ENCODE results near the gene ZNF99. TPM values are rescaled to one million over a fixed set of nuclear protein-coding genes. Genes with fewer than 3 reads are reported as not detected.
"Not testable (repeated sequence)": the region's sequence is repeated elsewhere in the genome, so short reads cannot be mapped to it uniquely, and the experiment has no call there.

The ZNF99 gene
- total and polyA plus RNA-seq, 2 experiments from 2014 or later = not detected

DNA sequence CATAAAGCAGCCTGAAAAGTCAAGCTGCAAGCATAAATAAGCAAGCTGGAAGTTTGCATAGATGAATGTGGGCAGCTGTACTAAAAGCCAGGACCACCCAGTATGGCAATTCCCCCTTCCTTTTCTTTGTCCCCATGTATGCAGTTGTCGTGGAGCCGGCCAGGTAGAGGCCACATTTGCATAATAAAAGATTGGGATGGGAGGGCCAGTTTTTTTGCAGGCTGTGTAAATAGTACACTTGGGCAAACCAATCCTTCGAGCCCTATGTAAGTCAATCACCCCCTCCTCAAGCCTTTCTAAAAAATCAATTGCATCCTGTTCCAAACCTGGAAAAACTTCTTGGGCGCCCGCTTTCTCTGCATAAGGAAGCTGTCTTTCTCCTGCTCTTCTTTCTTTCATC is 13.1 kb upstream of the ZNF99 start:
- H3K79me2 ChIP-seq = no peaks in the 10 kb centered on the region

DNA sequence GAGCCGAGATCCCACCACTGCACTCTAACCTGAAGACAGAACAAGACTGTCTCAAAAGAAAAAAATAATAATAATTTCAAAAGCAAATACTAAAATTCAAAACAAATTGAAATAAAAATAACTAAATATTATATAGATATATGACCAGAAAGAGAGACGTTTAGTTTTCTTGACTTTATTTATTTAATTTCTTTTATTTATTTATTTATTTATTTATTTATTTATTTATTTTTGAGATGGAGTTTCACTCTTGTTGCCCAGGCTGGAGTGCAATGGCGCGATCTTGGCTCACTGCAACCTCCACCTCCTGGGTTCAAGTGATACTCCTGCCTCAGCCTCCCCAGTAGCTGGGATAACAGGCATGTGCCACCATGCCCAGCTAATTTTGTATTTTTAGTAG is 8.9 kb upstream of the ZNF99 start:
- not testable (repeated sequence) for H3K9me2 ChIP-seq (replicated peaks; ENCODE audit: insufficient read depth); H3K4me3 ChIP-seq; H3K79me2 ChIP-seq; H4K20me1 ChIP-seq (ENCODE audit: insufficient read depth, poor library complexity, severe bottlenecking); H3K4me2 ChIP-seq; H3K27ac ChIP-seq; H3K27me3 ChIP-seq; H3K4me1 ChIP-seq (ENCODE audit: insufficient read depth); H3K9me3 ChIP-seq (ENCODE audit: low read depth); H3K36me3 ChIP-seq (replicated peaks; ENCODE audit: insufficient read depth, low read depth); DNase-seq (ENCODE audit: low spot score); H2AFZ ChIP-seq
- WGBS (ENCODE audit: low lambda C conversion rate, missing lambda C conversion rate) = 94% methylated on average over 4 of the region's 4 CpGs

More for the DNA sequence above, 13.1 kb upstream of the ZNF99 start:
- Histone ChIP-seq H3K4me1 (ENCODE audit: insufficient read depth) (no peaks in the 10 kb centered on the region), H3K4me3 (no peak overlapping the region), H3K9me2 (replicated peaks; ENCODE audit: insufficient read depth) (no peaks in the 10 kb centered on the region), H3K9me3 (ENCODE audit: low read depth) (no peaks in the 10 kb centered on the region), H3K27ac (no peak overlapping the region), H3K36me3 (replicated peaks; ENCODE audit: insufficient read depth, low read depth) (no peaks in the 10 kb centered on the region), H3K27me3 (no peaks in the 10 kb centered on the region), H3K4me2 (no peak overlapping the region), H4K20me1 (ENCODE audit: insufficient read depth, poor library complexity, severe bottlenecking) (no peaks in the 10 kb centered on the region), H2AFZ (no peak overlapping the region)
- DNase-seq (ENCODE audit: low spot score) = no peak
- 78% methylated on average over 5 of the region's 5 CpGs for WGBS (ENCODE audit: low lambda C conversion rate, missing lambda C conversion rate)
- no peak for TF ChIP-seq EZH2phosphoT487 (IDR thresholded peaks at IDR 0.05; ENCODE audit: low read depth, severe bottlenecking, unreplicated experiment)

DNA sequence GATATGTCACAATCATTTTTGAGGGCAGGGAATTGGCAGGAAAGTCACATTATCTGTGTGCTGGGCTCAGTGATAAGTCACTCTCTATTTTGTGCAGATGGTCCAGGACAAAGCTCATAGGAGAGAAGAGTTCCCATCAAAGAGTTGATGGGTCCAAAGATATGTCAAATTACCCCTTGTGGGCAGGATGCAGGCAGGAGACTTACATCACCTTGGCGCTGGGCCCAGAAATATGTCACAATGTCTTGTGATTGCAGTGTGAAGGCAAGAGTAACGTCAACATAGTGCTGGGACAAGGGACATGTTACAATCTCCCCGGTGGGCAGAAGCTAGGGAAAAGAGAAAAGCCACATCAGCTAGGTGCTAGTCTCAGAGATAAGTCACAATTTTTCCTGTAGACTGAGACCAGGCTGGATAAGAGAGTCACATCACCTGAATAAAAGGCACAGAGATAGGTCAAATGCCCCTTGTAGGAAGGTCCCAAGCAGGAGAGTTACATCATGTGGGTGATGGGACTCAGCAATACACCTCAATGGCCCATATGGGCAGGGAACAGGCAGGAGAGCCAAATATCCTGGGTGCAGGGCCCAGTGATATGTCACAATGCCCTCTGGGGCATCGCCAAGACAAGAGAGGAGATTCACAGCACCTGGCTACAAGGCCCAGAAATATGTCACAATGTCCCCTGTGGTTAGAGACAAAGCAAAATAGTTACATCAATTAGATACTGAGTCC is 47.9 kb downstream of the ZNF99 start:
- no peaks in the 10 kb centered on the region for H3K27me3 ChIP-seq
- H3K9me2 ChIP-seq (replicated peaks; ENCODE audit: insufficient read depth) = no peaks in the 10 kb centered on the region
- no peak for DNase-seq (ENCODE audit: low spot score)
- H3K4me3 ChIP-seq = no peak overlapping the region
- H3K4me1 ChIP-seq (ENCODE audit: insufficient read depth) = no peaks in the 10 kb centered on the region
- no peaks in the 10 kb centered on the region for H3K79me2 ChIP-seq
- H3K9me3 ChIP-seq (ENCODE audit: low read depth) = no peaks in the 10 kb centered on the region
- no peaks in the 10 kb centered on the region for H3K36me3 ChIP-seq (replicated peaks; ENCODE audit: insufficient read depth, low read depth)
- TF ChIP-seq EZH2phosphoT487 (IDR thresholded peaks at IDR 0.05; ENCODE audit: low read depth, severe bottlenecking, unreplicated experiment) (no peak), EZH2 (IDR thresholded peaks at IDR 0.05; ENCODE audit: borderline replicate concordance) (no peak)
- TF ChIP-seq, protein P1, sequence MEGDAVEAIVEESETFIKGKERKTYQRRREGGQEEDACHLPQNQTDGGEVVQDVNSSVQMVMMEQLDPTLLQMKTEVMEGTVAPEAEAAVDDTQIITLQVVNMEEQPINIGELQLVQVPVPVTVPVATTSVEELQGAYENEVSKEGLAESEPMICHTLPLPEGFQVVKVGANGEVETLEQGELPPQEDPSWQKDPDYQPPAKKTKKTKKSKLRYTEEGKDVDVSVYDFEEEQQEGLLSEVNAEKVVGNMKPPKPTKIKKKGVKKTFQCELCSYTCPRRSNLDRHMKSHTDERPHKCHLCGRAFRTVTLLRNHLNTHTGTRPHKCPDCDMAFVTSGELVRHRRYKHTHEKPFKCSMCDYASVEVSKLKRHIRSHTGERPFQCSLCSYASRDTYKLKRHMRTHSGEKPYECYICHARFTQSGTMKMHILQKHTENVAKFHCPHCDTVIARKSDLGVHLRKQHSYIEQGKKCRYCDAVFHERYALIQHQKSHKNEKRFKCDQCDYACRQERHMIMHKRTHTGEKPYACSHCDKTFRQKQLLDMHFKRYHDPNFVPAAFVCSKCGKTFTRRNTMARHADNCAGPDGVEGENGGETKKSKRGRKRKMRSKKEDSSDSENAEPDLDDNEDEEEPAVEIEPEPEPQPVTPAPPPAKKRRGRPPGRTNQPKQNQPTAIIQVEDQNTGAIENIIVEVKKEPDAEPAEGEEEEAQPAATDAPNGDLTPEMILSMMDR (IDR thresholded peaks at IDR 0.05; ENCODE audit: poor library complexity) = no peak
- no peak overlapping the region for H2AFZ ChIP-seq
- no peaks in the 10 kb centered on the region for H4K20me1 ChIP-seq (ENCODE audit: insufficient read depth, poor library complexity, severe bottlenecking)
- H3K27ac ChIP-seq = no peak overlapping the region
- H3K4me2 ChIP-seq = no peak overlapping the region
- 46% methylated on average over 4 of the region's 4 CpGs for WGBS (ENCODE audit: low lambda C conversion rate, missing lambda C conversion rate)

DNA sequence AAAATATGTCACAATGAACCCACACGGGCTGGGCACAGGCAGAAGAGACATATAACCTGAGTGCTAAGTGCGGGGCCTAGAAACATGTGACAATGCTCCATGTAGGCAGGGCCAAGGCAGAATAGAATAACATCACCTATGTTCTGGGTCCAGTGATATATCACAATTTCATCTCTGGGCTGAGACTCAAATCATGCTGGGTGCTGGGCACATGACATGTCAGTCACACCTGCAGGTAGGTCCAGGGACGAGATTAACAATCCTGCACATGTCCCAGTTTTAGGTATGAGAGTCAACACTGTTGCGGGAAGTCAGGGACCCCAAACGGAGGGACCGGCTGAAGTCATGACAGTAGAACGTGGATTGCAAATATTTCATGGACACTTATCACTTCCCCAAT is 50.3 kb downstream of the ZNF99 start:
- WGBS (ENCODE audit: low lambda C conversion rate, missing lambda C conversion rate) = 63% methylated on average over 7 of the region's 7 CpGs
- Histone ChIP-seq H3K9me2 (replicated peaks; ENCODE audit: insufficient read depth) (no peaks in the 10 kb centered on the region), H3K27ac (no peak overlapping the region), H3K27me3 (no peaks in the 10 kb centered on the region), H3K4me1 (ENCODE audit: insufficient read depth) (no peaks in the 10 kb centered on the region), H3K4me3 (no peak overlapping the region), H2AFZ (no peak overlapping the region), H3K79me2 (no peaks in the 10 kb centered on the region), H3K4me2 (no peak overlapping the region), H3K9me3 (ENCODE audit: low read depth) (no peaks in the 10 kb centered on the region), H4K20me1 (ENCODE audit: insufficient read depth, poor library complexity, severe bottlenecking) (no peaks in the 10 kb centered on the region), H3K36me3 (replicated peaks; ENCODE audit: insufficient read depth, low read depth) (no peaks in the 10 kb centered on the region)
- TF ChIP-seq, protein P1 (IDR thresholded peaks at IDR 0.05; ENCODE audit: poor library complexity) = no peak
- no peak for TF ChIP-seq EZH2phosphoT487 (IDR thresholded peaks at IDR 0.05; ENCODE audit: low read depth, severe bottlenecking, unreplicated experiment)
- no peak for TF ChIP-seq EZH2 (IDR thresholded peaks at IDR 0.05; ENCODE audit: borderline replicate concordance)
- no peak for DNase-seq (ENCODE audit: low spot score)

DNA sequence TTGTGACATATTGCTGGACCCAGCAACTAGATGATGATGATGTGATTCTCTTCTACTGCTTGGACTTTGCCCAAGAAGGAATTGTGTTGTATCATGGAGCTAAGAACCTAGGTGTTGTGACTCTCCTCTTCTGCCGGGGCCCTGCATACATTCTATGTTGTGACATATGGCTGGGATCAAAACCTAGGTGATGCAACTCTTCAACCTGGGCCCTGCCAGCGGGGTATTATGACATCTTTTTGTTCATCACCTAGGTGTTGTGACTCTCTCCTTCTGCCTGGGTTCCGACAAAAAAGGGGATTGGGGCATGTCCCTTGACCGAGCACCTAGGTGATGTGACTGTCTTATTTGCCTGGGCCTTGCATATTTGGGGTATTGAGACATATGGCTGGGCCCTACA is 55.7 kb downstream of the ZNF99 start:
- H3K27me3 ChIP-seq; H3K79me2 ChIP-seq; H3K9me3 ChIP-seq (ENCODE audit: low read depth); H3K9me2 ChIP-seq (replicated peaks; ENCODE audit: insufficient read depth); DNase-seq (ENCODE audit: low spot score); H3K27ac ChIP-seq; H3K4me1 ChIP-seq (ENCODE audit: insufficient read depth); H3K36me3 ChIP-seq (replicated peaks; ENCODE audit: insufficient read depth, low read depth); H4K20me1 ChIP-seq (ENCODE audit: insufficient read depth, poor library complexity, severe bottlenecking); H2AFZ ChIP-seq; H3K4me3 ChIP-seq; H3K4me2 ChIP-seq: not testable (repeated sequence)
- 72% methylated on average over 4 of the region's 4 CpGs for WGBS (ENCODE audit: low lambda C conversion rate, missing lambda C conversion rate)

DNA sequence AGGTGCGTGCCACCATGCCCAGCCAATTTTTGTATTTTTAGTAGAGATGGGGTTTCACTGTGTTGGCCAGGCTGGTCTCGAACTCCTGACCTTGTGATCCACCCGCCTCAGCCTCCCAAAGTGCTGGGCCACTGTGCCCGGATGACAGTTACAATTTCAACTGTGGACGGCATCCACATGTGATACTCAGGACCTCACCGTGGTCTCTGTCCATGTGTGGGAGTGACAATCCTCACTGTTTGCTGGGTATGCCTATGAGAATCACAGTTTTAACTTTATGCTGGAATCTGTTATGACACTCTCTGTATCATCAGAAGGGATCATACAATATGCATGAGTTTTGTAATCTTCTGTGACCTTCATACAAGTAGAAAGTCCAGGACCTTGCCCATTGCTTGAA is 62.4 kb downstream of the ZNF99 start:
- WGBS (ENCODE audit: low lambda C conversion rate, missing lambda C conversion rate) = 64% methylated on average over 6 of the region's 6 CpGs

More for the DNA sequence above, 62.4 kb downstream of the ZNF99 start:
- not testable (repeated sequence) for DNase-seq (ENCODE audit: low spot score); H3K79me2 ChIP-seq; H2AFZ ChIP-seq; H3K4me2 ChIP-seq; H3K9me2 ChIP-seq (replicated peaks; ENCODE audit: insufficient read depth); H3K27me3 ChIP-seq; H3K4me1 ChIP-seq (ENCODE audit: insufficient read depth); H3K4me3 ChIP-seq; H4K20me1 ChIP-seq (ENCODE audit: insufficient read depth, poor library complexity, severe bottlenecking); H3K36me3 ChIP-seq (replicated peaks; ENCODE audit: insufficient read depth, low read depth); H3K27ac ChIP-seq; H3K9me3 ChIP-seq (ENCODE audit: low read depth)
